ENCODE results near the gene RNF213.

DNA sequence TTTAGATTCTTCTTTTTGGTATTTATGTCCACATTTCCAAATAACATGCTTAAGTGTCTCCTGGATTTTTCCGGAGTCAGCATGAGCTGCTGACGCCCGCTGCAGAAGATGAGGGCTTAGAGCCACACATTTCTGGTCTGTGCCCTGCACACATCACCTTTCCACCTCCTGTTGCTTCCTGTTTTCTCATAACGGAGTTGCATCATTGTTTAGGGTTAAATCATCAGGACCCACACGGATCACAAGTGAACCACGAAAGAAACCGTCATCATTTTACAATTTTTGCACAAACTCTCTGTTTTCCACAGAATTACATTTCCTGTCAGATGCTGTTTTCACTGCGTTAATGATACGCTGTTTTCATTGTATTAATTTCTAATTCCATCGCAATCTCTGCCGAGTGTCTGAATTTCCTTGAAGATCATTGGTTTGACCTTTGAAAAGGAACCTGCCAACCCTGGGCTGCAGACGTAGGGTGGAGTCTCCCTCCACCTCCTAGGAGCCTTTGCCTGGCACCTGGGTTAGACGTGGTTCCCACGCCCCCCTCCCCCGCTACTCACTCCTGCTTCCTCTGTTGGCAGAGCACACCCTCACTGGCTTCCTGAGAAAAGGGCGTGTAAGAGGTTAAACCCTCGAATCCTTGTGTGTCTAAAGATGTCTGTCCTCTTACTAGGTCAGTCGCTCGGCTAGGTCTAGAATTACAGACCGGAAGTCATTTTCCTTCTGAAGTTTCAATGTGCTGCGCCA lies 68.2 kb downstream of the RNF213 start:
- TF ChIP-seq PRDM4 (tag by site-specific recombination; IDR thresholded peaks at IDR 0.05): no peak
- no peak for TF ChIP-seq OSR2 (tag by site-specific recombination; IDR thresholded peaks at IDR 0.05)
- no peak for TF ChIP-seq REST (tag by site-specific recombination; IDR thresholded peaks at IDR 0.05)
- TF ChIP-seq, protein P1, sequence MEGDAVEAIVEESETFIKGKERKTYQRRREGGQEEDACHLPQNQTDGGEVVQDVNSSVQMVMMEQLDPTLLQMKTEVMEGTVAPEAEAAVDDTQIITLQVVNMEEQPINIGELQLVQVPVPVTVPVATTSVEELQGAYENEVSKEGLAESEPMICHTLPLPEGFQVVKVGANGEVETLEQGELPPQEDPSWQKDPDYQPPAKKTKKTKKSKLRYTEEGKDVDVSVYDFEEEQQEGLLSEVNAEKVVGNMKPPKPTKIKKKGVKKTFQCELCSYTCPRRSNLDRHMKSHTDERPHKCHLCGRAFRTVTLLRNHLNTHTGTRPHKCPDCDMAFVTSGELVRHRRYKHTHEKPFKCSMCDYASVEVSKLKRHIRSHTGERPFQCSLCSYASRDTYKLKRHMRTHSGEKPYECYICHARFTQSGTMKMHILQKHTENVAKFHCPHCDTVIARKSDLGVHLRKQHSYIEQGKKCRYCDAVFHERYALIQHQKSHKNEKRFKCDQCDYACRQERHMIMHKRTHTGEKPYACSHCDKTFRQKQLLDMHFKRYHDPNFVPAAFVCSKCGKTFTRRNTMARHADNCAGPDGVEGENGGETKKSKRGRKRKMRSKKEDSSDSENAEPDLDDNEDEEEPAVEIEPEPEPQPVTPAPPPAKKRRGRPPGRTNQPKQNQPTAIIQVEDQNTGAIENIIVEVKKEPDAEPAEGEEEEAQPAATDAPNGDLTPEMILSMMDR (tag by site-specific recombination; IDR thresholded peaks at IDR 0.05): no peak
- no peak for TF ChIP-seq ZNF292 (tag by site-specific recombination; IDR thresholded peaks at IDR 0.05; ENCODE audit: borderline replicate concordance, low read depth)
- TF ChIP-seq ZNF274 (IDR thresholded peaks at IDR 0.05; ENCODE audit: low read length): no peak
- TF ChIP-seq ZNF274 (tag by site-specific recombination; IDR thresholded peaks at IDR 0.05; ENCODE audit: borderline replicate concordance): no peak
- TF ChIP-seq ZNF473 (tag by site-specific recombination; IDR thresholded peaks at IDR 0.05): no peak
- TF ChIP-seq YY1 (tag by site-specific recombination; IDR thresholded peaks at IDR 0.05): no peak
- TF ChIP-seq ZNF16 (tag by site-specific recombination; IDR thresholded peaks at IDR 0.05; ENCODE audit: low read depth): no peak
- no peak for TF ChIP-seq MYNN (tag by site-specific recombination; IDR thresholded peaks at IDR 0.05; ENCODE audit: borderline replicate concordance)
- TF ChIP-seq ZNF211 (tag by site-specific recombination; IDR thresholded peaks at IDR 0.05; ENCODE audit: low read depth): no peak
- no peak for TF ChIP-seq ELK4 (IDR thresholded peaks at IDR 0.05; ENCODE audit: borderline replicate concordance, low read depth, low read length)

Measured in HEK293 (cell line).